GM19372 (cell line): Measurements from ENCODE around the gene SIX4.
"Not testable (repeated sequence)": the region's sequence is repeated elsewhere in the genome, so short reads cannot be mapped to it uniquely, and the experiment has no call there.

ENCODE experiments used
- ATAC-seq: cut with Tn5 transposase; IDR thresholded peaks from one replicate; pipeline ENCODE4 v1.9.1; 2021; ENCODE audit warnings: mild to moderate bottlenecking, low read depth, moderate library complexity; ENCODE audit not compliant: unreplicated experiment

Gene SIX4

GRCh38 chr14:60723907-60724618, at the start of gene SIX4:
TSS of gene SIX4 (minus strand) at chr14:60724351. CDS start at chr14:60724074, 277 bp downstream.
- peak; percentile 71 for ATAC-seq

- no peak for ATAC-seq
Observed at GRCh38 chr14:60773558-60773957, 49.4 kb upstream of the SIX4 start.

GRCh38 chr14:60771117-60771516, 47.0 kb upstream of the SIX4 start:
- ATAC-seq: no peak

- ATAC-seq: no peak
Observed at GRCh38 chr14:60768602-60769001, 44.5 kb upstream of the SIX4 start.

GRCh38 chr14:60760644-60761364, 36.7 kb upstream of the SIX4 start:
- no peak for ATAC-seq

- ATAC-seq: no peak
Observed at GRCh38 chr14:60760209-60760608, 36.1 kb upstream of the SIX4 start.

GRCh38 chr14:60758885-60759284, 34.7 kb upstream of the SIX4 start:
- ATAC-seq: no peak

GRCh38 chr14:60757567-60758002, 33.4 kb upstream of the SIX4 start:
- ATAC-seq: no peak

- no peak for ATAC-seq
Observed at GRCh38 chr14:60756847-60757246, 32.7 kb upstream of the SIX4 start.

- ATAC-seq: peak; percentile 97
Observed at GRCh38 chr14:60753264-60754119, 29.3 kb upstream of the SIX4 start.

- no peak for ATAC-seq
Observed at GRCh38 chr14:60744566-60744965, 20.4 kb upstream of the SIX4 start.

GRCh38 chr14:60738843-60739508, 14.8 kb upstream of the SIX4 start:
- no peak for ATAC-seq

- no peak for ATAC-seq
Observed at GRCh38 chr14:60736494-60736893, 12.3 kb upstream of the SIX4 start.

- no peak for ATAC-seq
Observed at GRCh38 chr14:60735416-60735815, 11.3 kb upstream of the SIX4 start.

GRCh38 chr14:60734465-60735242, 10.5 kb upstream of the SIX4 start, which contains the start of gene MNAT1:
TSS of gene MNAT1 (plus strand) at chr14:60734761. CDS start at chr14:60734863, 102 bp downstream.
- peak; percentile 94 for ATAC-seq

- ATAC-seq: no peak
Observed at GRCh38 chr14:60732840-60733483, 8.8 kb upstream of the SIX4 start.

- ATAC-seq: not testable (repeated sequence)
Observed at GRCh38 chr14:60731291-60731690, 7.1 kb upstream of the SIX4 start.

- ATAC-seq: peak; percentile 35
Observed at GRCh38 chr14:60723116-60723906, 840 bp downstream of the SIX4 start.
